Adrenal gland (tissue), 5 donors: ENCODE results near the gene C1QTNF7.

ENCODE experiments used
- POLR2A ChIP-seq, 2 donors: fragments of 450-650 bp; IDR thresholded peaks; one replicate each; pipeline ENCODE4 v1.6.1; 2017; ENCODE audit warnings: antibody characterized with exemption in 2 of 2, mild to moderate bottlenecking in 2 of 2, moderate library complexity in 1 of 2
- TF ChIP-seq, protein P1 (sequence below), 6 experiments: fragments of 450-650 bp in 4 of 6; fragments of 200-600 bp in 2 of 6; sonication (generic) in 1 of 6; IDR thresholded peaks; 1 replicate in 5 of 6; 2 replicates in 1 of 6; pipeline versions ENCODE4 v1.5.1 to v1.8.0; 2016 to 2021; ENCODE audit warnings: antibody characterized with exemption in 6 of 6, mild to moderate bottlenecking in 2 of 6, moderate library complexity in 1 of 6
- donor health status: DM: no; HTN: no; CAD: no.

GRCh38 chr4:15405018-15405417 is 22.8 kb upstream of the C1QTNF7 start:
- TF ChIP-seq, protein P1, sequence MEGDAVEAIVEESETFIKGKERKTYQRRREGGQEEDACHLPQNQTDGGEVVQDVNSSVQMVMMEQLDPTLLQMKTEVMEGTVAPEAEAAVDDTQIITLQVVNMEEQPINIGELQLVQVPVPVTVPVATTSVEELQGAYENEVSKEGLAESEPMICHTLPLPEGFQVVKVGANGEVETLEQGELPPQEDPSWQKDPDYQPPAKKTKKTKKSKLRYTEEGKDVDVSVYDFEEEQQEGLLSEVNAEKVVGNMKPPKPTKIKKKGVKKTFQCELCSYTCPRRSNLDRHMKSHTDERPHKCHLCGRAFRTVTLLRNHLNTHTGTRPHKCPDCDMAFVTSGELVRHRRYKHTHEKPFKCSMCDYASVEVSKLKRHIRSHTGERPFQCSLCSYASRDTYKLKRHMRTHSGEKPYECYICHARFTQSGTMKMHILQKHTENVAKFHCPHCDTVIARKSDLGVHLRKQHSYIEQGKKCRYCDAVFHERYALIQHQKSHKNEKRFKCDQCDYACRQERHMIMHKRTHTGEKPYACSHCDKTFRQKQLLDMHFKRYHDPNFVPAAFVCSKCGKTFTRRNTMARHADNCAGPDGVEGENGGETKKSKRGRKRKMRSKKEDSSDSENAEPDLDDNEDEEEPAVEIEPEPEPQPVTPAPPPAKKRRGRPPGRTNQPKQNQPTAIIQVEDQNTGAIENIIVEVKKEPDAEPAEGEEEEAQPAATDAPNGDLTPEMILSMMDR (IDR thresholded peaks at IDR 0.05): no peak
- TF ChIP-seq POLR2A (IDR thresholded peaks at IDR 0.05): no peak
